Keratinocyte (primary cell): ENCODE results near the gene IL1RAPL1. TPM values are rescaled to one million over a fixed set of nuclear protein-coding genes. Genes with fewer than 3 reads are reported as not detected.

Source experiments
- DNase-seq: peaks from one replicate; pipeline ENCODE4 v3.0.0-alpha.2; 2011; ENCODE audit warnings: low read depth, missing footprints, low spot score
- FAIRE-seq: peaks from 2 replicates; lab custom pipeline; 2011; peaks lifted over from hg19 to GRCh38; lab: Jason Lieb, UNC
- H2AFZ ChIP-seq: 2 replicates; pipeline ENCODE4 v1.6.0; 2012; ENCODE audit warnings: low read length, control low read depth, inconsistent platforms; ENCODE audit not compliant: control insufficient read depth
- H3K27ac ChIP-seq: 2 replicates; pipeline ENCODE4 v1.5.1; 2011; ENCODE audit warnings: low read length; ENCODE audit not compliant: control insufficient read depth, insufficient read depth
- H3K27me3 ChIP-seq: 3 replicates; pipeline ENCODE4 v1.6.0; 2011; ENCODE audit warnings: low read length; ENCODE audit not compliant: control insufficient read depth, insufficient read depth; ENCODE audit errors: extremely low read depth
- H3K36me3 ChIP-seq, 2 experiments: 2 replicates in 1 of 2; 3 replicates in 1 of 2; pipeline ENCODE4 v1.5.1; 2011; ENCODE audit warnings: low read length in 2 of 2, mild to moderate bottlenecking in 1 of 2; ENCODE audit not compliant: control insufficient read depth in 2 of 2, insufficient read depth in 2 of 2; ENCODE audit errors: extremely low read depth in 1 of 2
- H3K4me1 ChIP-seq: 3 replicates; pipeline ENCODE4 v1.5.1; 2011; ENCODE audit warnings: low read length; ENCODE audit not compliant: control insufficient read depth, insufficient read depth; ENCODE audit errors: extremely low read depth
- H3K4me2 ChIP-seq: 3 replicates; pipeline ENCODE4 v1.6.0; 2011; ENCODE audit warnings: low read depth, low read length; ENCODE audit not compliant: control insufficient read depth, insufficient read depth; ENCODE audit errors: extremely low read depth
- H3K4me3 ChIP-seq, 3 experiments: fragments of 200-600 bp in 1 of 3; sonication (generic) in 1 of 3; 2 replicates in 2 of 3; 3 replicates in 1 of 3; pipeline ENCODE4 v1.5.1; 2011 to 2016; ENCODE audit warnings: low read length in 3 of 3, mild to moderate bottlenecking in 3 of 3, control low read depth in 2 of 3, inconsistent platforms in 1 of 3, low read depth in 1 of 3, mixed read lengths in 1 of 3, mixed run types in 1 of 3, moderate library complexity in 1 of 3; ENCODE audit not compliant: control insufficient read depth in 2 of 3, insufficient read depth in 2 of 3; ENCODE audit errors: extremely low read depth in 1 of 3
- H3K79me2 ChIP-seq: 2 replicates; pipeline ENCODE4 v1.6.0; 2012; ENCODE audit warnings: low read length; ENCODE audit not compliant: control insufficient read depth, insufficient read depth
- H3K9ac ChIP-seq: 3 replicates; pipeline ENCODE4 v1.6.0; 2011; ENCODE audit warnings: low read length; ENCODE audit not compliant: control insufficient read depth, insufficient read depth; ENCODE audit errors: extremely low read depth
- H3K9me1 ChIP-seq: 3 replicates; pipeline ENCODE4 v1.6.0; 2011; ENCODE audit warnings: low read length; ENCODE audit not compliant: control insufficient read depth, insufficient read depth; ENCODE audit errors: extremely low read depth
- H3K9me3 ChIP-seq: 2 replicates; pipeline ENCODE4 v1.5.1; 2012; ENCODE audit warnings: low read depth, low read length; ENCODE audit not compliant: control insufficient read depth
- H4K20me1 ChIP-seq: 3 replicates; pipeline ENCODE4 v1.6.0; 2011; ENCODE audit warnings: low read length; ENCODE audit not compliant: control insufficient read depth, insufficient read depth; ENCODE audit errors: extremely low read depth
- CTCF ChIP-seq, 3 experiments: IDR thresholded peaks in 1 of 3; conservative IDR thresholded peaks in 1 of 3; optimal IDR thresholded peaks in 1 of 3; 2 replicates in 2 of 3; 3 replicates in 1 of 3; pipeline versions ENCODE3 to v1.5.1; 2011; ENCODE audit warnings: low read length in 3 of 3, mild to moderate bottlenecking in 3 of 3, moderate library complexity in 2 of 3, control low read depth in 1 of 3, inconsistent platforms in 1 of 3; ENCODE audit not compliant: insufficient read depth in 2 of 3; ENCODE audit errors: extremely low read depth in 1 of 3
- EZH2 ChIP-seq: IDR thresholded peaks from one replicate; pipeline ENCODE4 v1.6.1; 2012; ENCODE audit warnings: inconsistent platforms, mild to moderate bottlenecking, low read length, moderate library complexity
- dilution Hi-C: fragments of 300-500 bp; cut with MboI; formaldehyde crosslinking; loops from one replicate; pipeline ENCODE4 v1.7.0; 2020; ENCODE audit warnings: low sequenced_read_pairs; ENCODE audit not compliant: extremely low pct_ligation_motif_present
- polyA plus RNA-seq, 5 experiments: library from polyadenylated mRNA; depleted of rRNA in 3 of 5; stranded (reverse) in 3 of 5; stranded (forward) in 1 of 5; unstranded in 1 of 5; fragments of >200 nt; gene quantifications; 1 replicate in 1 of 5; 2 replicates in 3 of 5; 3 replicates in 1 of 5; pipeline versions ENCODE4 v1.2.1 to v1.2.3, GENCODE V29; 2011 to 2012; ENCODE audit warnings: missing spikeins in 2 of 5, low read depth in 1 of 5, low replicate concordance in 1 of 5

IL1RAPL1 gene
- polyA plus RNA-seq, 1 donor (not counting 4 experiments of a cell fraction or from before 2014, with no cell fraction given) = 2.8 TPM

DNA sequence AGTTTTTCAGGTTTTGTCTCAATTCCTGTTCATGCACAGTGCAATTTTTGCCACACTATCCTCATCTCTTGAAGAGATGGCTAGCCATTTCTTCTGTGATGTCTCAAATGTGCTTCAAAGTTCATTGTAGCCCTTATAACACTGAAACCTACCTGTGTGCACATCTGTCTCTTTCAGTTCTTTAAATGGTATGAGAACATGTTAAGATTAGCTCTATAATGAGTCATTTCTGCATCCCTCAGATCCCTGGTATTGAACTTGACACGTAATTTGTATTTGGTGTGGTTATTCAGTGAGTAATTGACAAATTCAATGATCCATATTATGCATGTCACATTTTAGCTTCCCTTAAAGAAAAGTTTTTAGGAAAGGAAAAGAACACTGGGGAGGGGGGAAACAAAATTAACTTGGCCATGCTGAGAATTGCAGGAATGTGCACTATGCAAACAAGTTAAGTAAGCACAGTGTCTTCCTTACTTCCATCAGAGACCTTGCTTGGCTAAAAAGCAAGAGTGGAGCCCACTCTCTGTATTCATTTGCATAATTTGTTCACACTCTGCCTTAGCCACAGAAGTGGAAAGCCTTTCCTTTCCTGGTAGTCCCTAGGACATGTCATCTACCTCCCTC, 968.3 kb downstream of the IL1RAPL1 start:
- Histone ChIP-seq H3K9me3 (no peaks in the 10 kb centered on the region), H3K27me3 (no peaks in the 10 kb centered on the region), H3K4me3 (no peak overlapping the region), H3K79me2 (no peaks in the 10 kb centered on the region), H3K27ac (no peak overlapping the region), H3K36me3 (no peaks in the 10 kb centered on the region), H2AFZ (no peak overlapping the region), H3K4me1 (peaks cover 9% of the 10 kb centered on the region), H4K20me1 (no peaks in the 10 kb centered on the region), H3K9ac (no peak overlapping the region), H3K9me1 (no peaks in the 10 kb centered on the region), H3K4me2 (no peak overlapping the region)
- no peak for TF ChIP-seq EZH2
- no peak for TF ChIP-seq CTCF (optimal IDR thresholded peaks at IDR 0.05 in 1 of 3, IDR thresholded peaks at IDR 0.05 in 1 of 3, conservative IDR thresholded peaks at IDR 0.05 in 1 of 3; ENCODE audit: extremely low read depth in 1 of 3, insufficient read depth in 2 of 3, low read length in 3 of 3)
- dilution Hi-C loops = no loop called here
- FAIRE-seq (no peak), DNase-seq (peak; percentile 17)

- no peak overlapping the region for H3K9ac ChIP-seq
Observed at GRCh38 chrX:29560065-29560464, 972.8 kb downstream of the IL1RAPL1 start.

More at GRCh38 chrX:29560065-29560464, 972.8 kb downstream of the IL1RAPL1 start:
- TF ChIP-seq EZH2 (no peak), CTCF (optimal IDR thresholded peaks at IDR 0.05 in 1 of 3, IDR thresholded peaks at IDR 0.05 in 1 of 3, conservative IDR thresholded peaks at IDR 0.05 in 1 of 3; ENCODE audit: extremely low read depth in 1 of 3, insufficient read depth in 2 of 3, low read length in 3 of 3) (no peak)
- Histone ChIP-seq H3K27me3 (no peaks in the 10 kb centered on the region), H3K79me2 (no peaks in the 10 kb centered on the region), H4K20me1 (no peaks in the 10 kb centered on the region), H3K9me1 (no peaks in the 10 kb centered on the region), H3K36me3 (no peaks in the 10 kb centered on the region), H3K4me2 (no peak overlapping the region), H2AFZ (no peak overlapping the region), H3K4me3 (no peak overlapping the region), H3K4me1 (peaks cover 9% of the 10 kb centered on the region), H3K9me3 (no peaks in the 10 kb centered on the region), H3K27ac (no peak overlapping the region)
- dilution Hi-C loops = no loop called here
- FAIRE-seq (no peak), DNase-seq (no peak)
